ENCODE data around the gene PWP1.

PWP1 gene

GRCh38 chr12:107650977-107651376, 34.6 kb upstream of the PWP1 start:
- no peak for DNase-seq (ENCODE audit: low read depth)
- H3K4me3 ChIP-seq (ENCODE audit: low read depth, low read length) = no peak overlapping the region
- TF ChIP-seq CTCF (IDR thresholded peaks at IDR 0.05; ENCODE audit: low read depth, low read length, missing control alignments) = no peak

- DNase-seq (ENCODE audit: low read depth) = no peak
- no peak overlapping the region for H3K4me3 ChIP-seq (ENCODE audit: low read depth, low read length)
- TF ChIP-seq CTCF (IDR thresholded peaks at IDR 0.05; ENCODE audit: low read depth, low read length, missing control alignments) = no peak
These were observed 33.8 kb upstream of the PWP1 start for GRCh38 chr12:107651571-107652449.

- no peak for DNase-seq (ENCODE audit: low read depth)
- TF ChIP-seq CTCF (IDR thresholded peaks at IDR 0.05; ENCODE audit: low read depth, low read length, missing control alignments) = no peak
- no peak overlapping the region for H3K4me3 ChIP-seq (ENCODE audit: low read depth, low read length)
These were observed 32.1 kb upstream of the PWP1 start for GRCh38 chr12:107653519-107653918.

- no peak overlapping the region for H3K4me3 ChIP-seq (ENCODE audit: low read depth, low read length)
- TF ChIP-seq CTCF (IDR thresholded peaks at IDR 0.05; ENCODE audit: low read depth, low read length, missing control alignments) = no peak
- no peak for DNase-seq (ENCODE audit: low read depth)
These were observed 30.7 kb upstream of the PWP1 start for GRCh38 chr12:107654873-107655272.

GRCh38 chr12:107655281-107656065, 30.1 kb upstream of the PWP1 start:
- DNase-seq (ENCODE audit: low read depth) = no peak

GRCh38 chr12:107656302-107656701, 29.3 kb upstream of the PWP1 start:
- TF ChIP-seq CTCF (IDR thresholded peaks at IDR 0.05; ENCODE audit: low read depth, low read length, missing control alignments) = no peak
- no peak for DNase-seq (ENCODE audit: low read depth)
- no peak overlapping the region for H3K4me3 ChIP-seq (ENCODE audit: low read depth, low read length)

More at GRCh38 chr12:107655281-107656065, 30.1 kb upstream of the PWP1 start:
- TF ChIP-seq CTCF (IDR thresholded peaks at IDR 0.05; ENCODE audit: low read depth, low read length, missing control alignments) = no peak
- no peak overlapping the region for H3K4me3 ChIP-seq (ENCODE audit: low read depth, low read length)

All from GM12864 (cell line).